A673 (cell line): Measurements from ENCODE around the gene SLC26A1.

Experiments used
- EZH2 ChIP-seq: fragments of 200-600 bp; sonication (generic); IDR thresholded peaks from 2 replicates; pipeline ENCODE4 v1.6.1; 2017; ENCODE audit warnings: borderline replicate concordance, low read depth, mild to moderate bottlenecking, mixed read lengths, antibody characterized with exemption, low read length; ENCODE audit not compliant: poor library complexity, severe bottlenecking
- TF ChIP-seq, protein P1 (sequence below): fragments of 300-800, 200-600 bp; sonication (generic); conservative IDR thresholded peaks from 2 replicates; pipeline ENCODE4 v1.5.1; 2017; ENCODE audit warnings: low read depth, mild to moderate bottlenecking, antibody characterized with exemption, low read length, moderate library complexity, mixed read lengths

DNA sequence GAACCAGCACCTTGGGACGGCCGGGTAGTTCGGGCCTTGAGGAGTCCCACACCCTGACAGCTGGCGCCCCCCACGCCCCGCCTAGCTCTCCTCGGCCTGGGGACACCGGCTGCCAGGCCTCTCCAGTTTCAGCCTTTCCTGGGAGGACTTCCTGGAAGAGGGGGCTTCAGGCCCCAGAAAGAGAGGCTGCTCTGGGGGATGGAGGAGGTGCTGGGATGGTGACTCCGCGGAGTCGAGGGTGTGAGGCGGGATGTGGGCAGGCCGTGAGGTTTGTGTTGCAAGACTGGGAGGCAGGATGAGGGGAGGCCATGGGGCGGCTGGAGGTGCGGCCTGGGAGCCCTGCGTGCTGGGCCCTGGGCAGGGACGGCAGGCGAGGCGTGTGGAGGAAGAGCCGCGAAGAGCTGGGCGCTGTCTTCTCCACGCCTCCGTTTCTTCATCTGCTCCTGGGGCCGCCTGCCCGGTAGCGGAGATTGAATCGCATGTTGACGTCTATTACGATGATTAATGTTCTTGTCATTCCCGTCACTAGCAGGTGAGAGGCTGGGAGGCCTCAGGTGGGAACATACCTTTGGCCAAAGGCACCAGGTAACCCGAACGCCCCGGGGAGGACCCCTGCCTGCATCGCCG, 17.3 kb upstream of the SLC26A1 start:
- TF ChIP-seq EZH2 = no peak
- TF ChIP-seq, protein P1, sequence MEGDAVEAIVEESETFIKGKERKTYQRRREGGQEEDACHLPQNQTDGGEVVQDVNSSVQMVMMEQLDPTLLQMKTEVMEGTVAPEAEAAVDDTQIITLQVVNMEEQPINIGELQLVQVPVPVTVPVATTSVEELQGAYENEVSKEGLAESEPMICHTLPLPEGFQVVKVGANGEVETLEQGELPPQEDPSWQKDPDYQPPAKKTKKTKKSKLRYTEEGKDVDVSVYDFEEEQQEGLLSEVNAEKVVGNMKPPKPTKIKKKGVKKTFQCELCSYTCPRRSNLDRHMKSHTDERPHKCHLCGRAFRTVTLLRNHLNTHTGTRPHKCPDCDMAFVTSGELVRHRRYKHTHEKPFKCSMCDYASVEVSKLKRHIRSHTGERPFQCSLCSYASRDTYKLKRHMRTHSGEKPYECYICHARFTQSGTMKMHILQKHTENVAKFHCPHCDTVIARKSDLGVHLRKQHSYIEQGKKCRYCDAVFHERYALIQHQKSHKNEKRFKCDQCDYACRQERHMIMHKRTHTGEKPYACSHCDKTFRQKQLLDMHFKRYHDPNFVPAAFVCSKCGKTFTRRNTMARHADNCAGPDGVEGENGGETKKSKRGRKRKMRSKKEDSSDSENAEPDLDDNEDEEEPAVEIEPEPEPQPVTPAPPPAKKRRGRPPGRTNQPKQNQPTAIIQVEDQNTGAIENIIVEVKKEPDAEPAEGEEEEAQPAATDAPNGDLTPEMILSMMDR = no peak
